T47D (cell line): ENCODE results near the gene ZNF385A.

Source experiments
- DNase-seq, 2 experiments: peaks; one replicate each; pipeline versions ENCODE4 v3.0.0 to v3.0.0-alpha.2; 2011 to 2012; ENCODE audit warnings: low read depth in 1 of 2, low spot score in 1 of 2
- JUND ChIP-seq: IDR thresholded peaks from 2 replicates; pipeline ENCODE4 v1.6.1; 2012; ENCODE audit warnings: low read depth
- in situ Hi-C: cut with HindIII; loops from 2 replicates; pipeline ENCODE4 v1.10.0; 2016; ENCODE audit warnings: low sequenced_read_pairs, low pct_unique_long_range_greater_than_20kb

ZNF385A gene

GRCh38 chr12:54372113-54372806, 12.3 kb downstream of the ZNF385A start:
- no peak for TF ChIP-seq JUND
- DNase-seq: no peak
- in situ Hi-C loops: no loop called here

- in situ Hi-C loops: no loop called here
Observed at GRCh38 chr12:54371328-54372112, 13.0 kb downstream of the ZNF385A start.

GRCh38 chr12:54370171-54370730, 14.3 kb downstream of the ZNF385A start:
- in situ Hi-C loops: no loop called here
- no peak for TF ChIP-seq JUND
- peak; percentile 78 for DNase-seq

More at GRCh38 chr12:54371328-54372112, 13.0 kb downstream of the ZNF385A start:
- TF ChIP-seq JUND: no peak
- DNase-seq: no peak

- no peak for TF ChIP-seq JUND
- in situ Hi-C loops: no loop called here
- no peak for DNase-seq
Observed at GRCh38 chr12:54369597-54370131, 14.9 kb downstream of the ZNF385A start.

GRCh38 chr12:54368709-54369596, 15.6 kb downstream of the ZNF385A start:
- peak; percentile 89 to 92 for DNase-seq
- no peak for TF ChIP-seq JUND
- in situ Hi-C loops: no loop called here

DNA sequence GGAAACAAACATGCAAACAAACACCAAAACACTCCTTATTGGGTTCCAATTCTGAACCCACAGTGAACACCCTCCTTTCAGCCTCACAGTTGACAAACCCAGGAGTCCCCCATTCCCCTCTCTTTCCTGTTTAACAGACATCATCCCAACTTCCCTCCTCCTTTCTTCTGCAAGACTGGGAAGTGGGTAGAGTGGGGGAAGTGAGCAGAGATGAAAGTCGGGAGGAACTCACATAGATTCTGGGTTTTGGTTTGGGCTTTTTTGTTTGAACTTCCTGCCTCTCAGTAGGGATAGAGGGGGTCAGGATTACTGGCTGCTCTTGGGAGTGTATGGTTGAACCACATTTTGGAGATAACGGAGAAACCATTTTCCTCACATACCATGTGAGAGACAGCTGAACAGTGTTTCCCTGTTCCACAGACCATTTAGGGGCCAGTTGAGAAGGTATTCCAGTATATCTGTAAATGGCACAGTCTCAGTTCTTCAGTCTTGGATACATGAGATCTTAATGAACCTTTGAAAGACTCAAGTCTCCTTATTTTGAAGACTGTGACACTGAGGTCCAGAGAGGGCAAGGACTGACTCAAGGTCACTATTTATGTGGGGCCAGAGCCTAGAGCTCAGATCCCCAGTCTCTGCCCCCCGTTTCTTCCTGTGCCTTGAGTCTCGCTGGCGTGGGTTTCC, 16.4 kb downstream of the ZNF385A start:
- in situ Hi-C loops: no loop called here
- no peak for DNase-seq
- no peak for TF ChIP-seq JUND

DNA sequence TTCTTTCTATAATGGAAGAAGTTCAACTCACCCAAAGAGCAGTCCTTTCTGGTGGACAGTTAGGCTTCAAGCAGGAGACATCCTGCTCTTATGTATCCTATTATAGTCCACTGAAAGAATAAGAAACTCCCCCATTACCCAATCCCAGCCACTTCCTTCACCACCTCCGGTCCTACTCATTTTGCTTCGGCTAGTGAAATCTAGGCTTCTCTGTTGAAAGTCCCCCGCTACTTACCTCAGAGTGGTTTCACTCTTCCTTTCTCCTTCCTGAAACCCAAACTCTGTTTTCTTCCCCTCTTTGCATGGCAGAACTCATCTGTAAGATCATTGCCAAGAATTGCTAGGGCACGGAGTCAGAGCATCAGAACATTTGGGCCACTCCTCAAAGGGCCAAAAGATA, 20.1 kb downstream of the ZNF385A start, which contains the start of gene GPR84:
GPR84 (minus strand) TSS at position 74 of the 400 bp plus-strand sequence. CDS start 635 bp downstream, outside the sequence.
- DNase-seq: no peak
- in situ Hi-C loops: no loop called here

GRCh38 chr12:54363618-54364017, 20.9 kb downstream of the ZNF385A start:
- no peak for TF ChIP-seq JUND
- DNase-seq: no peak
- in situ Hi-C loops: no loop called here

More for the DNA sequence above, 20.1 kb downstream of the ZNF385A start, which contains the start of gene GPR84:
- TF ChIP-seq JUND: no peak

GRCh38 chr12:54363047-54363446, 21.5 kb downstream of the ZNF385A start:
- DNase-seq: no peak
- no peak for TF ChIP-seq JUND
- in situ Hi-C loops: no loop called here

DNA sequence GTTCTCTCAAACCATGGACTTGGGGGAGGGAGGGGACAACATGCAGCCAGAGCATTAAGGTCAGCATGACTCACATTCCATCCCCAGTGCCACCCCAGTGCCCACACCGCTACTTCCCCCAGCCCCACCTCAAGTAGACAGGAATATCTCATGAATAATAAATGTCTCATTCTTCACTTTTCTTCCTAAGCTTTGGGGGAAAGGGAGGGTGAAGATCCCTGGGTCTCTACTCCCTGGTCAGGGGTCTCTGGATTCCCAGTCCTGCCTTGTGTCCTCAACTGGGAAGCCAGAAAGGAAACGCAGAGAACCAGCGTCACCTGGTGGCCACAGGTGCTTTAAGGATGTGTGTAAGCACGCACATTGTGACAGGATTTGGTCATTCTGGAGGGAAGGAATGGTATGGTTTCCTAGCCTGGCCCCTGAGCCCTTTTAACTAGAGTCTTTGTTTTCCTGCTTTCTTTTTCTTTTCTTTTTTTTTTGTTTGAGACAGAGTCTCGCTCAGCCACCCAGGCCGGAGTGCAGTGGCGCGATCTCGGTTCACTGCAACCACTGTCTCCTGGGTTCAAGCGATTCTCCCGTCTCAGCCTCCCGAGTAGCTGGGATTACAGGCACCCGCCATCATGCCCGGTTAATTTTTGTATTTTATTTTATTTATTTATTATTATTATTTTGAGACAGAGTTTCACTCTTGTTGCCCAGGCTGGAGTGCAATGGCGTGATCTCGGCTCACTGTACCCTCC, 23.6 kb downstream of the ZNF385A start:
- no peak for TF ChIP-seq JUND
- peak; percentile 66 to 91 for DNase-seq
- in situ Hi-C loops: no loop called here
